ENCODE data around the gene LPP. TPM values are rescaled to one million over a fixed set of nuclear protein-coding genes. Genes with fewer than 3 reads are reported as not detected.

The LPP gene
- polyA plus RNA-seq, 3 donors, result 14.1 to 23.2 (median 15.3) TPM

DNA sequence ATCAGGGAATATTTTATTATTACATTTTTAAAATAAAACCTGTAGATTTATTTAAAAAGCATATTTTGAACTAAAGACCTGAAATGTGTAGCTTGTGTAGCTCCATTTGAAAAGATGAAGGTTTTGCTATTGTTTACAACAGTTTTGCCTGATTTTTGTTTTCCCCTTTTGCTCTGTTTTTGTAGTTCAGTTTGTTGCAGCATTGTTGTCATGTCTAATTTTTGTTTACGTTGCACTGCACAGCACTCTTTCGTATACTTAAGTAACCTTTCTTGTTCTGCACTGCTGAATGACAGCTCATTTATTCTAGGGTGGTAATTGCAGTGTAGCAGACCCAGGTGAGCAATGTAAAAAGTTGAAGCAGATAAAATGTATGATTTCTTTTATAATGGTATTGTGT lies 435.8 kb downstream of the LPP start:
- intact Hi-C loops (cut with micrococcal nuclease), result loop anchor here in 1 of 2 donors (10.0 kb wide), 3 partner anchors 295 to 845 kb away; partner anchors contain the start of gene BCL6
- no peak for TF ChIP-seq CTCF (IDR thresholded peaks at IDR 0.05)
- peaks cover 11% of the 10 kb centered on the region for H3K79me2 ChIP-seq (ENCODE audit: insufficient read depth, low read length)
- peak overlapping the region in 1 of 2 donors; percentile 64 for H3K27ac ChIP-seq (ENCODE audit: low read depth in 1 of 2, low read length in 2 of 2)
- H2AFZ ChIP-seq (ENCODE audit: insufficient read depth, low read depth, low read length, poor library complexity, severe bottlenecking), result no peak overlapping the region
- H3K9me3 ChIP-seq (replicated peaks in 1 of 2; ENCODE audit: control insufficient read depth in 1 of 2, insufficient read depth in 1 of 2, low read length in 2 of 2), result no peaks in the 10 kb centered on the region
- H3K4me3 ChIP-seq (replicated peaks in 1 of 3; ENCODE audit: low read depth in 2 of 3, low read length in 3 of 3), result peak overlapping the region in 1 of 3 experiments; percentile 65
- no peaks in the 10 kb centered on the region for H3K36me3 ChIP-seq (replicated peaks in 1 of 2; ENCODE audit: control insufficient read depth in 1 of 2, insufficient read depth in 2 of 2, low read length in 2 of 2)
- no peak overlapping the region for H3K9ac ChIP-seq (ENCODE audit: insufficient read depth, low read length, poor library complexity, severe bottlenecking)
- H3K27ac Mint-ChIP-seq, result peak overlapping the region; percentile 60 to 89 (median 81)
- DNase-seq, result no peak
- no peaks in the 10 kb centered on the region for H3K27me3 Mint-ChIP-seq (ENCODE audit: low read depth in 3 of 3)
- H3K4me1 ChIP-seq (ENCODE audit: control insufficient read depth in 1 of 2, insufficient read depth in 2 of 2, low read length in 2 of 2), result peaks cover 44 to 53% of the 10 kb centered on the region in 2 donors
- no peaks in the 10 kb centered on the region for H3K36me3 Mint-ChIP-seq
- H3K9me3 Mint-ChIP-seq, result peaks cover 0 to 3% (median 0%) of the 10 kb centered on the region in 7 donors
- no CpG with 5 or more reads among the region's 2 CpGs for WGBS (ENCODE audit: insufficient coverage)
- H3K4me1 Mint-ChIP-seq, result peaks cover 39% of the 10 kb centered on the region
- H3K4me3 Mint-ChIP-seq, result no peak overlapping the region
- no peaks in the 10 kb centered on the region for H4K20me1 ChIP-seq (ENCODE audit: insufficient read depth, low read length)
- H3K27me3 ChIP-seq (ENCODE audit: control insufficient read depth in 2 of 2, insufficient read depth in 2 of 2, low read length in 2 of 2), result no peaks in the 10 kb centered on the region
- H3K4me2 ChIP-seq (replicated peaks; ENCODE audit: extremely low read depth, low read length, poor library complexity, severe bottlenecking), result peak overlapping the region; percentile 72

- H3K36me3 Mint-ChIP-seq, result no peaks in the 10 kb centered on the region
- intact Hi-C loops (cut with micrococcal nuclease), result no loop called here
- peaks cover 11% of the 10 kb centered on the region for H3K79me2 ChIP-seq (ENCODE audit: insufficient read depth, low read length)
- H3K36me3 ChIP-seq (replicated peaks in 1 of 2; ENCODE audit: control insufficient read depth in 1 of 2, insufficient read depth in 2 of 2, low read length in 2 of 2), result no peaks in the 10 kb centered on the region
- H3K4me2 ChIP-seq (replicated peaks; ENCODE audit: extremely low read depth, low read length, poor library complexity, severe bottlenecking), result no peak overlapping the region
- peak overlapping the region; percentile 30 for H2AFZ ChIP-seq (ENCODE audit: insufficient read depth, low read depth, low read length, poor library complexity, severe bottlenecking)
- peaks cover 0 to 3% (median 0%) of the 10 kb centered on the region in 7 donors for H3K9me3 Mint-ChIP-seq
- H3K4me3 ChIP-seq (replicated peaks in 1 of 3; ENCODE audit: low read depth in 2 of 3, low read length in 3 of 3), result no peak overlapping the region
- H3K27me3 Mint-ChIP-seq (ENCODE audit: low read depth in 3 of 3), result no peaks in the 10 kb centered on the region
- peaks cover 41% of the 10 kb centered on the region for H3K4me1 Mint-ChIP-seq
- H3K27me3 ChIP-seq (ENCODE audit: control insufficient read depth in 2 of 2, insufficient read depth in 2 of 2, low read length in 2 of 2), result no peaks in the 10 kb centered on the region
- no peak for DNase-seq
- TF ChIP-seq CTCF (IDR thresholded peaks at IDR 0.05), result no peak
- no peak overlapping the region for H3K9ac ChIP-seq (ENCODE audit: insufficient read depth, low read length, poor library complexity, severe bottlenecking)
- H3K9me3 ChIP-seq (replicated peaks in 1 of 2; ENCODE audit: control insufficient read depth in 1 of 2, insufficient read depth in 1 of 2, low read length in 2 of 2), result no peaks in the 10 kb centered on the region
- peak overlapping the region; percentile 32 to 37 for H3K27ac ChIP-seq (ENCODE audit: low read depth in 1 of 2, low read length in 2 of 2)
- H4K20me1 ChIP-seq (ENCODE audit: insufficient read depth, low read length), result no peaks in the 10 kb centered on the region
- H3K4me1 ChIP-seq (ENCODE audit: control insufficient read depth in 1 of 2, insufficient read depth in 2 of 2, low read length in 2 of 2), result peaks cover 37 to 45% of the 10 kb centered on the region in 2 donors
- H3K4me3 Mint-ChIP-seq, result no peak overlapping the region
- H3K27ac Mint-ChIP-seq, result peak overlapping the region in 5 of 7 donors; percentile 30 to 89 (median 80)
Measured at GRCh38 chr3:188590557-188590956, 436.6 kb downstream of the LPP start.

All from CD14-positive monocyte (primary cell).